Measurements from ENCODE around the gene LRRIQ1. TPM values are rescaled to one million over a fixed set of nuclear protein-coding genes. Genes with fewer than 3 reads are reported as not detected.
"Not testable (repeated sequence)": the region's sequence is repeated elsewhere in the genome, so short reads cannot be mapped to it uniquely, and the experiment has no call there.

LRRIQ1 gene
- total RNA-seq, 8 experiments from 2014 or later: 0.15 to 34.1 (median 3.6) TPM

DNA sequence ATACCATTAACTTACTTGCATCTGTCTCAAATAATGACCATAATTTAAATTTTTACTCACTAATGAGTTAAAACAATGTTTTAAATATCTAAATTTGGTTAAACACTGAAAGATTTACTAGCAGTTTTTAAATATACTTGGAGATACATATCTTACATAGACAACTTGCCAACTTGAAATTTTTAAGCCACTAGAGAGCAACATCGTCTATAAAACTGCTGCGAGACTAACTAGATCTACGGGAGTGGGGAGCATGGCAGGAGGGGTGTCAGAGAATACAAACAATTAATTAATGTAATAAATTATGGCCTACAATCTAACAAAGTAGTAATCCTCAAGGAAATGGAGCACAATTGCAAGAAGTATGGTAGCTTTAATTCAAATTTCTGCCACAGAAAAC lies 120.4 kb downstream of the LRRIQ1 start:
- Histone ChIP-seq H3K4me1 (replicated peaks in 1 of 2) (no peaks in the 10 kb centered on the region), H3K4me3 (no peak overlapping the region), H3K27ac (no peak overlapping the region)
- ATAC-seq (replicated peaks in 6 of 8): no peak
- WGBS, 10 experiments: 28 to 100% (median 85%) methylated on average over 1 to 3 of the region's 3 CpGs; no CpG with 5 or more reads in 1 of the 10 experiments
- in situ Hi-C loops (cut with MboI; ENCODE audit: low pct_unique_long_range_greater_than_20kb in 2 of 9, low sequenced_read_pairs in 9 of 9, unreplicated experiment in 9 of 9): no loop called here

DNA sequence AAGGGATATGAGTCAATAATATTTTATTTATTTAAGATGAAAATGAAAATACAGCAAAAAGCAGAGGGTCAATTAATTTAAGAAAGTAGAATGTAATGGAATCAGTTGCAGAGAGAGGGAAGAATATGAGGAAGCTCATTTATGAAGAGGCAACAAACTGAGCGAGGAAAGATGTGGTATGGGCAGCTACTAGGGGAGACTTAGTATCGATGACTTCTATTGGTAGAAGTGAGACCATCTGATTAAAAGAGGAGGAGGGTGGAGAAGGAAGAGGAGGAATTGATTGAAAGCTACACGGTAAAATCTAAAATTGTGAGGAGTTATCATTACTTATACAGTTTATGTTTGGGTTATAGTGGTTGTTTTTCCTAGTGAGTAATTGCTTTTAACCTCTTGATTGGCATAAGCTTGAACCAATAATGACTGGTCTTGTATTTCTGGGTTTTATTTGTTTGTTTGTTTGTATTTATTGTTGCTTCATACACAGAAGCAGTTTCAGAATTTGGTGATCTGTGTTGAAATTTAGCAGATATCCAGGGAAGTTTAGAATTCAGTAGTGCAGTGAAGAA lies 121.0 kb downstream of the LRRIQ1 start:
- ATAC-seq (replicated peaks in 6 of 8): no peak
- in situ Hi-C loops (cut with MboI; ENCODE audit: low pct_unique_long_range_greater_than_20kb in 2 of 9, low sequenced_read_pairs in 9 of 9, unreplicated experiment in 9 of 9): no loop called here
- no peaks in the 10 kb centered on the region for H3K4me1 ChIP-seq (replicated peaks in 1 of 2)
- WGBS, 10 experiments: 20 to 100% (median 78%) methylated on average over 1 to 3 of the region's 3 CpGs
- no peak overlapping the region for H3K27ac ChIP-seq
- H3K4me3 ChIP-seq: no peak overlapping the region

GRCh38 chr12:85163752-85164321 lies 127.7 kb downstream of the LRRIQ1 start:
- Histone ChIP-seq H3K4me3 (no peak overlapping the region), H3K4me1 (replicated peaks in 1 of 2) (no peaks in the 10 kb centered on the region), H3K27ac (no peak overlapping the region)
- no peak for ATAC-seq (replicated peaks in 6 of 8)
- in situ Hi-C loops (cut with MboI; ENCODE audit: low pct_unique_long_range_greater_than_20kb in 2 of 9, low sequenced_read_pairs in 9 of 9, unreplicated experiment in 9 of 9): no loop called here
- 20 to 100% (median 91%) methylated on average over 1 of the region's 1 CpG; no CpG with 5 or more reads in 3 of the 10 experiments for WGBS, 10 experiments

DNA sequence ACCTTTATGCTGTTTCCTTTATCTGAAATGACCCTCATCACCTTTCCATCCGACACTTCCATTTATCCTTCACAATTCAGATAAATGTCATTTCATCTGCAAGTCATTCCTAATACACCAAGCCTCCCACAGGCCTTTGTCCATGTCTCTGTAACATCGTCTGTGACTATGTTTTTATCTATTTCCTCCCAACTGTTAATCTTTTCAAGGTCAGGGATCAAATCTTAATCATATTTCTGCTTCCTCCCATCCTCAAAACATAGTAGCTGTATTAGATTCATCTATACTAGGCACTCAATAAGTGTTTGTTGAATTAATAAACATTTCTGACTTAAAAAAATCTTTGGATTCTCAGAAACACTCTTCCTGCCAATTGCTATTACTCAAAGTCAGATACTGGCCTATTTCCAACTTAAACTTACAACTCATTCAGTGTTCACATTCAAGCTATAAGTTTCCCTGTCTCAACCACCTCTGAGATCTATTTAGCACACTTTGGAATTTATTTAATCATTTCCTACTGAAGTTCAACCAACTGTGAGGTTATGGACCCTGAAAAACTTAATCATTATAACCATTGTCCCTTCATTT lies 143.6 kb downstream of the LRRIQ1 start:
- ATAC-seq (replicated peaks in 6 of 8): peak in 1 of 8 experiments; percentile 23
- no peaks in the 10 kb centered on the region for H3K4me1 ChIP-seq (replicated peaks in 1 of 2)
- in situ Hi-C loops (cut with MboI; ENCODE audit: low pct_unique_long_range_greater_than_20kb in 2 of 9, low sequenced_read_pairs in 9 of 9, unreplicated experiment in 9 of 9): no loop called here
- H3K4me3 ChIP-seq: no peak overlapping the region
- no peak overlapping the region for H3K27ac ChIP-seq
- 0 to 86% (median 66%) methylated on average over 1 to 2 of the region's 2 CpGs; no CpG with 5 or more reads in 1 of the 10 experiments for WGBS, 10 experiments

DNA sequence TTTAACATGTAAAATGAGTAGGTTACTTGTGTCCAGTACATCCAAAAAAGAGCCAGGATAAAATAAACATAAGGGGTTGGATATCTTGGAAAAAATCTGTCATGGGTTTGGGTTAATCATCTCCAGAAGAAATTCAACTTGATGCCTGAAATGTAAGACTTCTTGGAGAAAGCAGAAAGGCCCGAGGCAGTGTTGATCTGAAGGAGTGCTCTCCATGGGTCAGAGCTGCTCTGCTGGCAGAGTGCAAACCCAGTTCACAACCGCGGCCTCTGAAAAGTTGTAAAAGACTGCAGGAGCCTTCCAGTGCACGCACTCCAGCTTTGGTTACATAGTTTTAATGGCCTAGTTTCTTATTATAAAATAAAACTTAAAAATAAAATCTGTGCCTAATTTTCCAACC lies 146.5 kb downstream of the LRRIQ1 start:
- WGBS, 10 experiments: 0 to 100% (median 63%) methylated on average over 1 to 4 of the region's 4 CpGs; no CpG with 5 or more reads in 1 of the 10 experiments
- no peak overlapping the region for H3K27ac ChIP-seq
- in situ Hi-C loops (cut with MboI; ENCODE audit: low pct_unique_long_range_greater_than_20kb in 2 of 9, low sequenced_read_pairs in 9 of 9, unreplicated experiment in 9 of 9): no loop called here
- peak in 1 of 8 experiments; percentile 71 for ATAC-seq (replicated peaks in 6 of 8)
- H3K4me3 ChIP-seq: no peak overlapping the region
- H3K4me1 ChIP-seq (replicated peaks in 1 of 2): no peaks in the 10 kb centered on the region

DNA sequence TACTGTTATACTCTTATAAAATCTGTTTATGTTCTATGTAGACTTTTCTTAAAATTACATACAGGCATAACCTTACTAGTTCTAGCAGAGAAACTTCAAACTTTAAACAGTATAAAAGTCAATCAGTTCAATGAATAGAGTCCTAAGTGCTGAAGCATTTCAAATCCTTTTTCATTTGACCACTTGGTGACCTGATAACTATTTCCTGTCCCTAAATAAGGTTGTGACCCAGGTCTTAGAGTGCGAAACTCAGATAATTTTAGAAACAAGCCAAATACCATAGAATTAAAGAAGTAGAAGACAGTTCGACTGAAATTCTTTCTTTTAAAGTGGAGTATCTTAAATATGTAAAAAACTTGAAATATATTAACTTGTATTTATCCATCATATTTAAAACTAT lies 147.7 kb downstream of the LRRIQ1 start:
- ATAC-seq (replicated peaks in 6 of 8): no peak
- Histone ChIP-seq H3K4me1 (replicated peaks in 1 of 2) (no peaks in the 10 kb centered on the region), H3K4me3 (no peak overlapping the region), H3K27ac (no peak overlapping the region)
- 25 to 100% (median 76%) methylated on average over 1 to 2 of the region's 2 CpGs for WGBS, 10 experiments
- in situ Hi-C loops (cut with MboI; ENCODE audit: low pct_unique_long_range_greater_than_20kb in 2 of 9, low sequenced_read_pairs in 9 of 9, unreplicated experiment in 9 of 9): no loop called here

DNA sequence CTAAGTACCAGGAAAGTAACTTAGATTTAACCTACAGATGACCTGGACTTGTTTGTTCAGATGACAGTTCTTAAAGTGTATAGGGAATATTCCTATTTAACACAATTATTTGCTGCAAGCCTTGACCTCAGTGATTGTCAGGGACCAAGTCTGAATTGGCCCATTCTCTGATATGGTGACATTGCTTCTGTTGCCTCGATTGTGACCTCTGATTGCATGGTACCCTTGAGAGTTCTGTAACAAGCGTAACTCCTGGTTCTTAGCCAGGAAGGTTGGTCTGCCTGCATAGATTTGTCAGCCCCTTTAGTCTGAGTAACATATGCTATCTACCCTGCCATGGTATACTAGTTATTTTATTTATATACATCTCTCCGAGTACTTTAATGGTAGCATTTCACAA lies 150.1 kb downstream of the LRRIQ1 start:
- H3K27ac ChIP-seq: no peak overlapping the region
- ATAC-seq (replicated peaks in 6 of 8): no peak
- H3K4me1 ChIP-seq (replicated peaks in 1 of 2): no peaks in the 10 kb centered on the region
- no peak overlapping the region for H3K4me3 ChIP-seq
- 9 to 100% (median 77%) methylated on average over 2 to 3 of the region's 3 CpGs; no CpG with 5 or more reads in 3 of the 10 experiments for WGBS, 10 experiments
- in situ Hi-C loops (cut with MboI; ENCODE audit: low pct_unique_long_range_greater_than_20kb in 2 of 9, low sequenced_read_pairs in 9 of 9, unreplicated experiment in 9 of 9): no loop called here

DNA sequence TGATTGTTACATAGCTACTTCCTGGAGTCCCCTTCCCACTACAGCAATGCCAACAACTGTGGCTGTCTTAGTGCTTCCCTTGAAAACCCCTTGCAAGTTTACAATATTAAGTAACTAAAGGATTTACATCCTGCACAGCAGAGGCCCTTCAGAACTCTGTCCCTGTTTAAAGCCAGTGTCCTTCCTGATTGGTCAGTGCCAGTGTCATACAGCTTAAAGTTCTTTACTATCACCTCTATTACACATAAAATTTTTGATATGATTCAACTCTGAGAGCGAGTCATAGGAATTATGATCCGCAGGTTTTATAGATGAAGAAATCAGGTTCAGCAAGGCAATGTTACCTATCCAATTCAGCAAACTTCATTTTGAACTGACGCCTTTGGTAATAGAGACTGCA lies 152.5 kb downstream of the LRRIQ1 start:
- WGBS, 10 experiments: 7 to 100% (median 93%) methylated on average over 1 to 3 of the region's 3 CpGs; no CpG with 5 or more reads in 1 of the 10 experiments
- no peak overlapping the region for H3K27ac ChIP-seq
- no peak for ATAC-seq (replicated peaks in 6 of 8)
- in situ Hi-C loops (cut with MboI; ENCODE audit: low pct_unique_long_range_greater_than_20kb in 2 of 9, low sequenced_read_pairs in 9 of 9, unreplicated experiment in 9 of 9): no loop called here
- no peak overlapping the region for H3K4me3 ChIP-seq
- H3K4me1 ChIP-seq (replicated peaks in 1 of 2): no peaks in the 10 kb centered on the region

DNA sequence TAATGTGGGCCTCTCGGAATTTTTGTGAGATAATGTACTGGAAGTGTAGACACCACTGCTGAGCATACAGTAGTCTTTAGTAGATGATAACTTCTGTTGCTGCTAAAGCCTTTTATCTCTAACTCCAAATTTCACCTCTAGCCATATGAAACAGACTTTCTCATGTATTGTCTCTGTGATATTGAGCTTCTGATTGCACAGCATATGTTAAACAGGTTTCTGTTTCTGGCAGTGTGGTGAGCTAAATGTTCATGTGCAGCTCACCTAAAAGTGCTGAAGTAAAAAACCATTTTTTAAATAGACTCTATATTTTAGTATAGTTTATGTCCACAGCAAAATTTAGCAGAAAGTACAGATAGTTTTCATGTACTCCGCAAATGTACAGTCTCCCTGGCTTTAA lies 154.6 kb downstream of the LRRIQ1 start:
- in situ Hi-C loops (cut with MboI; ENCODE audit: low pct_unique_long_range_greater_than_20kb in 2 of 9, low sequenced_read_pairs in 9 of 9, unreplicated experiment in 9 of 9): no loop called here
- Histone ChIP-seq H3K27ac (no peak overlapping the region), H3K4me3 (no peak overlapping the region), H3K4me1 (replicated peaks in 1 of 2) (no peaks in the 10 kb centered on the region)
- ATAC-seq (replicated peaks in 6 of 8): no peak
- WGBS, 10 experiments: 6 to 100% (median 90%) methylated on average over 1 to 2 of the region's 2 CpGs; no CpG with 5 or more reads in 2 of the 10 experiments

GRCh38 chr12:85203809-85204208 lies 167.7 kb downstream of the LRRIQ1 start:
- H3K27ac ChIP-seq; H3K4me1 ChIP-seq (replicated peaks in 1 of 2); H3K4me3 ChIP-seq; in situ Hi-C loops (cut with MboI; ENCODE audit: low pct_unique_long_range_greater_than_20kb in 2 of 9, low sequenced_read_pairs in 9 of 9, unreplicated experiment in 9 of 9); ATAC-seq (replicated peaks in 6 of 8): not testable (repeated sequence)
- WGBS, 10 experiments: 8 to 72% (median 17%) methylated on average over 1 to 3 of the region's 3 CpGs; no CpG with 5 or more reads in 5 of the 10 experiments

DNA sequence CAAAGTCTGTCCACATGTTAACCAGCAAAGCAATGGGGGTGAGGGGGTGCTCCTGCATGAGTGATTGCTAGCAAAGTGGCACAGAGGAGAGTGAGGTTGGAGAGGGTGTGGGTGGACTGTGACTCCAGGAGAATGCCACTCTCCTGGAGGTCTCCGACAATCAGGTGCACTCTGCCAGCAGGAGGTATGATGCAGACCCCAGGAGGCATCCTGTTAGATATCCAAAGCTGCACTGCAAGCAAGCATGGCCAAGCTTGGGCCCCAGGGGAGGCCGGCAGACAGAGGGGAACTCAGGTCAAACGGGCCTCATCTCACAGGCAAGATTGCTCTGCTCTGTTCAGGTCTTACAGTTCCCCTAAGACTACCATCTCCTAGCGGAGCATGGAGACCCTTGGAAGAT lies 170.4 kb downstream of the LRRIQ1 start:
- H3K27ac ChIP-seq: no peak overlapping the region
- in situ Hi-C loops (cut with MboI; ENCODE audit: low pct_unique_long_range_greater_than_20kb in 2 of 9, low sequenced_read_pairs in 9 of 9, unreplicated experiment in 9 of 9): no loop called here

GRCh38 chr12:85224339-85224738 lies 188.2 kb downstream of the LRRIQ1 start:
- ATAC-seq (replicated peaks in 6 of 8); H3K4me1 ChIP-seq (replicated peaks in 1 of 2); H3K27ac ChIP-seq; H3K4me3 ChIP-seq; in situ Hi-C loops (cut with MboI; ENCODE audit: low pct_unique_long_range_greater_than_20kb in 2 of 9, low sequenced_read_pairs in 9 of 9, unreplicated experiment in 9 of 9): not testable (repeated sequence)
- 17 to 100% (median 84%) methylated on average over 1 of the region's 1 CpG; no CpG with 5 or more reads in 2 of the 10 experiments for WGBS, 10 experiments

More for the DNA sequence above, 170.4 kb downstream of the LRRIQ1 start:
- ATAC-seq (replicated peaks in 6 of 8): no peak
- H3K4me1 ChIP-seq (replicated peaks in 1 of 2): no peaks in the 10 kb centered on the region
- 50 to 100% (median 95%) methylated on average over 1 to 4 of the region's 4 CpGs; no CpG with 5 or more reads in 7 of the 10 experiments for WGBS, 10 experiments
- no peak overlapping the region for H3K4me3 ChIP-seq

DNA sequence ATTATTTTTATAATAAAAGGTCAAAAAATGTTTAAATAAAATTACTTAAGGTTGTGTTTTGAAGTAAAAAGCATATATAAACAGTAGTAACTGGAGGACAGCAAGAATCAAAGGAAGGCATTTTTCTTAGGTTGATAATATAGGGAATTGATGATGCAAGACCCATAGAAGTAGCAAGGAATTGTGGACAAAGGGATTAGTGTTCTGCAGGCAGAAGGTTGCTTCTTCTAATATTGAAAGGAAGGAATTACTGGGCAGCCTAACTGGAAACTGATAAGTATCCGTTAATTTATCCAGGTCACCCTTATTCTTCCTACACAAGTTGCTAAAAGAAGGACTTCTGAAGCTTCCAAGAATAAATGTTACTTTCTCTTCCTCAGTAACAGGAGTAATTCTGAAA lies 189.3 kb downstream of the LRRIQ1 start:
- Histone ChIP-seq H3K4me3 (no peak overlapping the region), H3K4me1 (replicated peaks in 1 of 2) (no peaks in the 10 kb centered on the region), H3K27ac (no peak overlapping the region)
- 0 to 100% (median 70%) methylated on average over 1 of the region's 1 CpG for WGBS, 10 experiments
- ATAC-seq (replicated peaks in 6 of 8): no peak
- in situ Hi-C loops (cut with MboI; ENCODE audit: low pct_unique_long_range_greater_than_20kb in 2 of 9, low sequenced_read_pairs in 9 of 9, unreplicated experiment in 9 of 9): no loop called here

Measured in motor neuron (in vitro differentiated cells).